K562 (cell line): Measurements from ENCODE around the gene AMBP. TPM values are rescaled to one million over a fixed set of nuclear protein-coding genes. Genes with fewer than 3 reads are reported as not detected.
A peak's percentile ranks its signal among the peaks of the same experiment; 100 is the strongest.

Experiments used
- ATAC-seq: fragments of 200-7000 bp; cut with Tn5 transposase; 3 replicates; pipeline ENCODE4 v1.9.1; 2020; ENCODE audit warnings: moderate library complexity
- BruUV-seq: library from RNA; stranded (reverse); fragments of 400-500 nt; replicated peaks from 2 replicates; lab custom pipeline; 2021; lab: Mats Ljungman, UMichigan
- CTCF ChIA-PET: fragments of 300-600 bp; formaldehyde crosslinking; extraction: SDS; loops from one replicate; lab custom pipeline; 2021; ENCODE audit warnings: low intra/inter-chr PET ratio; lab: Yijun Ruan, JAX
- POLR2A ChIA-PET: fragments of 300-600, 350-650 bp; sonication (Branson Sonifier 250); formaldehyde crosslinking; extraction: SDS; loops from one replicate; lab custom pipeline; 2021; ENCODE audit warnings: antibody characterized with exemption, inconsistent platforms; lab: Yijun Ruan, JAX
- DNase-seq, 4 experiments: peaks; one replicate each; pipeline versions ENCODE4 v3.0.0 to v3.0.0-alpha.2; 2011 to 2018; ENCODE audit warnings: low spot score in 3 of 4, mixed read lengths in 3 of 4; ENCODE audit errors: extremely low read depth in 1 of 4
- FAIRE-seq: peaks from 2 replicates; lab custom pipeline; 2011; peaks lifted over from hg19 to GRCh38; lab: Jason Lieb, UNC
- H2AFZ ChIP-seq: 2 replicates; pipeline ENCODE4 v1.6.0; 2011; ENCODE audit warnings: low read depth, low read length, control low read depth, inconsistent platforms
- H3K27ac ChIP-seq: fragments of 200-600 bp; 3 replicates; pipeline ENCODE4 v1.8.0; 2011; ENCODE audit warnings: low read depth, mild to moderate bottlenecking, control low read depth, inconsistent platforms, low read length, moderate library complexity, mixed read lengths; ENCODE audit errors: extremely low read depth
- H3K27me3 ChIP-seq, 2 experiments: fragments of 300-600 bp in 1 of 2; 2 replicates in 1 of 2; 3 replicates in 1 of 2; pipeline versions ENCODE4 v1.6.0 to v1.8.0; 2011; ENCODE audit warnings: inconsistent platforms in 2 of 2, low read length in 2 of 2, mild to moderate bottlenecking in 1 of 2, mixed read lengths in 1 of 2, moderate library complexity in 1 of 2; ENCODE audit not compliant: control insufficient read depth in 2 of 2, insufficient read depth in 2 of 2
- H3K36me3 ChIP-seq: fragments of 300-600 bp; 3 replicates; pipeline ENCODE4 v1.8.0; 2011; ENCODE audit warnings: mild to moderate bottlenecking, low read length, inconsistent platforms; ENCODE audit not compliant: control insufficient read depth, insufficient read depth
- H3K4me1 ChIP-seq, 2 experiments: fragments of 200-600 bp in 1 of 2; replicated peaks in 1 of 2; 2 replicates in 1 of 2; 3 replicates in 1 of 2; pipeline versions ENCODE4 v1.5.1 to v1.8.0; 2011; ENCODE audit warnings: inconsistent platforms in 2 of 2, low read length in 2 of 2, mild to moderate bottlenecking in 1 of 2, mixed read lengths in 1 of 2, moderate library complexity in 1 of 2; ENCODE audit not compliant: control insufficient read depth in 2 of 2, insufficient read depth in 2 of 2
- H3K4me2 ChIP-seq: 2 replicates; pipeline ENCODE4 v1.6.1; 2011; ENCODE audit warnings: low read length, control low read depth, inconsistent platforms, mixed read lengths; ENCODE audit not compliant: insufficient read depth
- H3K4me3 ChIP-seq: fragments of 200-600 bp; sonication (generic), shearing (Covaris generic); 2 replicates; pipeline ENCODE4 v1.5.1; 2016; ENCODE audit warnings: control low read depth, inconsistent platforms
- H3K79me2 ChIP-seq: fragments of 200-600 bp; 3 replicates; pipeline ENCODE4 v1.8.0; 2011; ENCODE audit warnings: low read length, inconsistent platforms; ENCODE audit not compliant: control insufficient read depth, insufficient read depth
- H3K9ac ChIP-seq, 2 experiments: 2 replicates each; pipeline versions ENCODE4 v1.6.0 to v1.6.1; 2011; ENCODE audit warnings: low read depth in 2 of 2, low read length in 2 of 2, control low read depth in 1 of 2, inconsistent platforms in 1 of 2, mild to moderate bottlenecking in 1 of 2, mixed read lengths in 1 of 2; ENCODE audit not compliant: insufficient read depth in 1 of 2
- H3K9me1 ChIP-seq: one replicate; pipeline ENCODE4 v1.6.0; 2011; ENCODE audit warnings: inconsistent platforms, mild to moderate bottlenecking, low read length, moderate library complexity; ENCODE audit not compliant: control insufficient read depth, insufficient read depth
- H3K9me3 ChIP-seq: replicated peaks from 2 replicates; pipeline ENCODE4 v1.5.1; 2011; ENCODE audit warnings: low read depth, low read length, inconsistent platforms; ENCODE audit not compliant: control insufficient read depth, insufficient read depth
- H4K20me1 ChIP-seq: replicated peaks from 2 replicates; pipeline ENCODE4 v1.6.1; 2011; ENCODE audit warnings: low read length, inconsistent platforms, mixed read lengths; ENCODE audit not compliant: control insufficient read depth, insufficient read depth
- BMI1 ChIP-seq: fragments of 150-350 bp; IDR thresholded peaks from 2 replicates; pipeline ENCODE4 v1.6.1; 2014; ENCODE audit warnings: low read length
- CREM ChIP-seq: IDR thresholded peaks from 2 replicates; pipeline ENCODE4 v1.6.1; 2014; ENCODE audit warnings: antibody characterized with exemption, low read depth
- CSDE1 ChIP-seq, 2 experiments: fragments of 450-650 bp; IDR thresholded peaks; 2 replicates each; pipeline ENCODE4 v1.6.1; 2016; ENCODE audit warnings: mild to moderate bottlenecking in 1 of 2
- KDM4B ChIP-seq, 2 experiments: fragments of 450-650 bp in 1 of 2; sonication (generic) in 1 of 2; IDR thresholded peaks; 2 replicates each; pipeline ENCODE4 v1.6.1; 2016 to 2017; ENCODE audit warnings: borderline replicate concordance in 2 of 2, antibody characterized with exemption in 1 of 2, low read depth in 1 of 2, mild to moderate bottlenecking in 1 of 2
- MTA1 ChIP-seq: fragments of 450-650 bp; IDR thresholded peaks from 2 replicates; pipeline ENCODE4 v1.6.1; 2017; ENCODE audit warnings: borderline replicate concordance
- POLR2G ChIP-seq: fragments of 200-400 bp; formaldehyde crosslinking; IDR thresholded peaks from 2 replicates; pipeline ENCODE4 v1.6.1; 2017; ENCODE audit warnings: low read depth, mild to moderate bottlenecking, antibody characterized with exemption, low read length, moderate library complexity
- PRPF4 ChIP-seq: fragments of 200-400 bp; formaldehyde crosslinking; IDR thresholded peaks from one replicate; pipeline ENCODE4 v1.6.1; 2017; ENCODE audit warnings: low read length, low read depth, mild to moderate bottlenecking; ENCODE audit not compliant: insufficient read depth, poor library complexity, severe bottlenecking
- ZFP1 ChIP-seq: fragments of 450-650 bp; formaldehyde crosslinking; IDR thresholded peaks from 2 replicates; pipeline ENCODE4 v1.4.0; 2020; ENCODE audit warnings: mild to moderate bottlenecking, mixed read lengths
- ZNF12 ChIP-seq: sonication (generic); formaldehyde crosslinking; IDR thresholded peaks from 2 replicates; pipeline ENCODE4 v1.4.0; 2020; ENCODE audit warnings: mild to moderate bottlenecking, missing genetic modification reagents
- WGBS: fragments of 100-300 bp; shearing (Covaris generic); methylation state at CpG from one replicate; pipeline ENCODE4 v1.1.6; 2016; ENCODE audit warnings: low coverage, mixed read lengths; ENCODE audit not compliant: insufficient coverage; ENCODE audit errors: missing lambda C conversion rate; 5-methylcytosine and 5-hydroxymethylcytosine counted together
- in situ Hi-C: fragments of 300-500 bp; cut with MboI; formaldehyde crosslinking; loops from 4 replicates; pipeline ENCODE4 v1.15.0; 2018; ENCODE audit warnings: inconsistent platforms, mixed read lengths
- intact Hi-C: fragments of 100-400 bp; cut with micrococcal nuclease; formaldehyde crosslinking; loops from 2 replicates; pipeline ENCODE4 v1.14.2; 2022
- polyA plus RNA-seq, 8 experiments: library from polyadenylated mRNA; depleted of rRNA in 4 of 8; stranded (reverse) in 5 of 8; unstranded in 3 of 8; fragments of >200 nt; fragmentation: Nextera tagmentation in 2 of 8; fragmentation: Illumina TruSeq in 1 of 8; extraction: Ambion mirVana in 2 of 8; extraction: Trizol in 1 of 8; gene quantifications; 2 replicates each; pipeline versions ENCODE4 v1.2.1 to v1.2.3, GENCODE V29; 2011 to 2014; ENCODE audit warnings: inconsistent platforms in 1 of 8, missing spikeins in 1 of 8
- total RNA-seq, 7 experiments: library from RNA; depleted of rRNA in 6 of 7; stranded (reverse); fragments of >200 nt in 6 of 7; fragmentation: Illumina TruSeq in 2 of 7; extraction: Trizol in 2 of 7; gene quantifications; 2 replicates each; pipeline versions ENCODE4 v1.2.1 to v1.2.3, GENCODE V29; 2011 to 2021; ENCODE audit warnings: low replicate concordance in 1 of 7
- TF ChIP-seq, protein P1 (sequence below): IDR thresholded peaks from 3 replicates; pipeline ENCODE4 v1.6.1; 2011; ENCODE audit warnings: borderline replicate concordance, mild to moderate bottlenecking, moderate library complexity; ENCODE audit not compliant: insufficient read length; ENCODE audit errors: extremely low read depth

AMBP gene
- total and polyA plus RNA-seq, 9 of the 15 experiments (the other 6 are each of a cell fraction or from before 2014, with no cell fraction given) = 1.3 TPM; not detected in 8

DNA sequence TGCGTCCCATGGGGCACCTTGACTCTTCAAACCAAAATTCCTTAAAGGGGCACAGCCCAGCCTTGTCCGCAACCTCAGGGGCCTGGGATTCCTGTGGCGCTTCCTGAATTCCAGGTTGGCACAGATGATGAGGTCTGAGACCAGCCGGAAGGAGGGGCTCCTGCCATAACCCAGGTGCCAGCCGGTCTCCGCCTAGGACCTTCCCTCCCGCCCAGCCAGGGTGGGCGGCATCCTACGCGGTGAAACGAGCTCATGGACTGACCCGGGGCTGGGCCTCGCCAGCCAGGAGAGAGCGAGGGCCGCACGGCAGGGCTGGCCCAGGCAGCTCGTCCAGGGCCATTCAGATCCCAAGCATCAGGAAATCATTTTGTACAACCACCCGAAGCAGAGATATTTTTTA, 23.0 kb downstream of the AMBP start:
- CTCF ChIA-PET = no interaction called here
- no peak for ATAC-seq
- peaks cover 3% of the 10 kb centered on the region; the same call in 1 of the 2 replicates for H4K20me1 ChIP-seq
- no TSS peak for BruUV-seq
- H3K9me1 ChIP-seq = no peaks in the 10 kb centered on the region
- H3K27me3 ChIP-seq = peaks cover 0 to 13% of the 10 kb centered on the region in 2 experiments; a peak in 2 of 5 replicates
- H3K79me2 ChIP-seq = no peaks in the 10 kb centered on the region
- H3K4me3 ChIP-seq = no peak overlapping the region
- DNase-seq = no peak
- TF ChIP-seq KDM4B (IDR thresholded peaks at IDR 0.05; ENCODE audit: borderline replicate concordance in 2 of 2, low read depth in 1 of 2) (no peak), POLR2G (peak; percentile 28; the same call in 1 of the 2 replicates)
- FAIRE-seq = no peak
- H3K9me3 ChIP-seq = no peaks in the 10 kb centered on the region
- H3K27ac ChIP-seq = no peak overlapping the region
- in situ Hi-C loops = no loop called here
- POLR2A ChIA-PET = interaction anchor here (0.6 kb wide), 1 partner anchor 252 kb away, joined by 3 read pairs; no protein-coding TSS in a partner anchor
- no peaks in the 10 kb centered on the region for H3K4me1 ChIP-seq
- no peaks in the 10 kb centered on the region for H3K36me3 ChIP-seq
- intact Hi-C loops = no loop called here
- no peak overlapping the region; a peak in 1 of 4 replicates for H3K9ac ChIP-seq
- H3K4me2 ChIP-seq = no peak overlapping the region
- no peak overlapping the region for H2AFZ ChIP-seq
- WGBS = 39% methylated on average over 17 of the region's 18 CpGs

DNA sequence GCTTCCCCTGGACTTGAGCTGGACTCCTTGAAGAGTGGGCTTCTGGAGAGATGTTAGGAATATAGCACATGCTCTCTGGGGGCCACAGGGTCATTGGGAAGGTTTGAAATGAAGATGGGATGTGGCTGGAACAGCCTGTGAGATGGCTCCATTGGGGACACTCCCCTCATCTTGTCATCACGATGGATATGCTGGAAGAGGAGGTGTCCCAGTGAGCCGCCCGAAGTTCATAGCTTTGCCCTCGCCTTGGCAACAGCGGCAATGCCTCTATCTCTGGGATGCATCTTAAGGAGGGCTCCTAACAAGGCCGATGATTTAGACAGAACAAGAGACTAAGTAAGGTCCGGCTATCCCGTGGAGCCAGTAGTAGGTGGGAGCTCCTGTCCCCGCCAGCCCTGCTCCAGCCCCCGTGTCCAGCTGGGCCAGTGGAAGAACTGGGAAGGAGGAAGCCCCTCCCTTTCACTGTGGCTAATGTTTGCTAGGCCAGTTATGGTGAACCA, 23.9 kb downstream of the AMBP start:
- TF ChIP-seq PRPF4 (no peak), CSDE1 (IDR thresholded peaks at IDR 0.05) (no peak), CREM (no peak), BMI1 (no peak), ZFP1 (no peak), MTA1 (no peak), ZNF12 (CRISPR knock-in tag) (no peak)
- TF ChIP-seq, protein P1, sequence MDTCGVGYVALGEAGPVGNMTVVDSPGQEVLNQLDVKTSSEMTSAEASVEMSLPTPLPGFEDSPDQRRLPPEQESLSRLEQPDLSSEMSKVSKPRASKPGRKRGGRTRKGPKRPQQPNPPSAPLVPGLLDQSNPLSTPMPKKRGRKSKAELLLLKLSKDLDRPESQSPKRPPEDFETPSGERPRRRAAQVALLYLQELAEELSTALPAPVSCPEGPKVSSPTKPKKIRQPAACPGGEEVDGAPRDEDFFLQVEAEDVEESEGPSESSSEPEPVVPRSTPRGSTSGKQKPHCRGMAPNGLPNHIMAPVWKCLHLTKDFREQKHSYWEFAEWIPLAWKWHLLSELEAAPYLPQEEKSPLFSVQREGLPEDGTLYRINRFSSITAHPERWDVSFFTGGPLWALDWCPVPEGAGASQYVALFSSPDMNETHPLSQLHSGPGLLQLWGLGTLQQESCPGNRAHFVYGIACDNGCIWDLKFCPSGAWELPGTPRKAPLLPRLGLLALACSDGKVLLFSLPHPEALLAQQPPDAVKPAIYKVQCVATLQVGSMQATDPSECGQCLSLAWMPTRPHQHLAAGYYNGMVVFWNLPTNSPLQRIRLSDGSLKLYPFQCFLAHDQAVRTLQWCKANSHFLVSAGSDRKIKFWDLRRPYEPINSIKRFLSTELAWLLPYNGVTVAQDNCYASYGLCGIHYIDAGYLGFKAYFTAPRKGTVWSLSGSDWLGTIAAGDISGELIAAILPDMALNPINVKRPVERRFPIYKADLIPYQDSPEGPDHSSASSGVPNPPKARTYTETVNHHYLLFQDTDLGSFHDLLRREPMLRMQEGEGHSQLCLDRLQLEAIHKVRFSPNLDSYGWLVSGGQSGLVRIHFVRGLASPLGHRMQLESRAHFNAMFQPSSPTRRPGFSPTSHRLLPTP = no peak
- no peak for FAIRE-seq
- WGBS = 28% methylated on average over 10 of the region's 10 CpGs

More for the DNA sequence above, 23.9 kb downstream of the AMBP start:
- ATAC-seq (no peak), DNase-seq (no peak)
- in situ Hi-C loops (no loop called here), intact Hi-C loops (no loop called here)
- no peak overlapping the region for H3K4me2 ChIP-seq
- H3K9me1 ChIP-seq = no peaks in the 10 kb centered on the region
- no peak overlapping the region for H2AFZ ChIP-seq
- H3K4me1 ChIP-seq = no peaks in the 10 kb centered on the region
- no peak overlapping the region for H3K27ac ChIP-seq
- H3K9me3 ChIP-seq = no peaks in the 10 kb centered on the region
- H3K9ac ChIP-seq = no peak overlapping the region
- no peaks in the 10 kb centered on the region for H3K79me2 ChIP-seq
- peaks cover 0 to 15% of the 10 kb centered on the region in 2 experiments; a peak in 2 of 5 replicates for H3K27me3 ChIP-seq
- no peak overlapping the region for H3K4me3 ChIP-seq
- H3K36me3 ChIP-seq = peaks cover 4% of the 10 kb centered on the region; the same call in 2 of the 3 replicates
- H4K20me1 ChIP-seq = peaks cover 3% of the 10 kb centered on the region; the same call in 1 of the 2 replicates
- ChIA-PET CTCF (no interaction called here), POLR2A (no interaction called here)
- BruUV-seq = no TSS peak
